Uterus (tissue), 4 donors: ENCODE measurements around the gene TMEM263. TPM values are rescaled to one million over a fixed set of nuclear protein-coding genes. Genes with fewer than 3 reads are reported as not detected.

Experiments used
- DNase-seq, 2 donors: peaks; one replicate each; pipeline ENCODE4 v3.0.0-alpha.2; 2019 to 2020
- H3K27ac ChIP-seq, 2 donors: fragments of 200-600 bp; sonication (generic); 1 replicate in 1 of 2; 2 replicates in 1 of 2; pipeline ENCODE4 v1.5.1; 2016 to 2018
- H3K27me3 ChIP-seq, 2 donors: fragments of 200-600 bp; sonication (generic); one replicate each; pipeline ENCODE4 v1.5.1; 2018 to 2019; ENCODE audit warnings: control low read depth in 1 of 2
- H3K36me3 ChIP-seq, 2 donors: fragments of 200-600 bp; sonication (generic); one replicate each; pipeline ENCODE4 v1.5.1; 2019; ENCODE audit warnings: control low read depth in 1 of 2
- H3K4me1 ChIP-seq, 2 donors: fragments of 200-600 bp; sonication (generic); one replicate each; pipeline ENCODE4 v1.5.1; 2018 to 2019; ENCODE audit warnings: control low read depth in 1 of 2
- H3K4me3 ChIP-seq, 2 donors: fragments of 200-600 bp; sonication (generic); 1 replicate in 1 of 2; 2 replicates in 1 of 2; pipeline ENCODE4 v1.5.1; 2018 to 2019; ENCODE audit warnings: mild to moderate bottlenecking in 1 of 2
- H3K9me3 ChIP-seq, 2 donors: fragments of 200-600 bp; sonication (generic); one replicate each; pipeline ENCODE4 v1.5.1; 2019; ENCODE audit warnings: control low read depth in 1 of 2
- POLR2A ChIP-seq, 2 donors: fragments of 450-650 bp; IDR thresholded peaks; one replicate each; pipeline ENCODE4 v1.6.1; 2016; ENCODE audit warnings: antibody characterized with exemption in 2 of 2, mild to moderate bottlenecking in 1 of 2, moderate library complexity in 1 of 2
- intact Hi-C: fragments of 100-400 bp; cut with DNase I; formaldehyde crosslinking; loops from one replicate; pipeline ENCODE4 v1.15.1; 2023; ENCODE audit warnings: low total_unique reads
- total RNA-seq, 4 donors: library from RNA; depleted of rRNA in 3 of 4; stranded (reverse); fragments of >200 nt in 3 of 4; gene quantifications; one replicate each; pipeline versions ENCODE4 v1.1.0 to v1.2.4, GENCODE V29; 2014 to 2023
- TF ChIP-seq, protein P1 (sequence below), 4 experiments: fragments of 200-600 bp in 2 of 4; fragments of 450-650 bp in 2 of 4; sonication (generic) in 2 of 4; IDR thresholded peaks; one replicate each; pipeline ENCODE4 v1.5.1; 2016 to 2019; ENCODE audit warnings: antibody characterized with exemption in 4 of 4, mild to moderate bottlenecking in 2 of 4, moderate library complexity in 1 of 4
- donor health status: DM: yes; HTN: yes; CAD: no.

Gene TMEM263
- total RNA-seq, 4 donors from 2014 or later = 35.9 to 157 (median 46.0) TPM

DNA sequence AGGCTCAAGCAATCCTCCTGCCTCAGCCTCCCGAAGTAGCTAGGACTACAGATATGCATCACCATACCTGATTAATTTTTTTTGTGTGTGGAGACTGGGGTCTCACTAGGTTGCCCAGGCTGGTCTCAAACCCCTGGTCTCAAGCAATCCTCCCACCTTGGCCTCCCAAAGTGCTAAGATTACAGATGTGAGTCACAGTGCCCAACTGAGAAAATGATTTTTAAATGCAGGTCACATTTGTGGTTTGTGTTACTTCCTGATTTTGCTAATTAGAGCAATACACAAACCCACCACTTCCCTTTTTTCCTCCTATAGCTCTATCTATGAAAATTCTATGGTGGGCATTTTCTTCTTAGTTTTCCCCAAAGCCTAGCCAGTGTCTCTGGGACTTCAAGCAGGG, 45.5 kb upstream of the TMEM263 start:
- no peak for DNase-seq
- H3K4me1 ChIP-seq = no peaks in the 10 kb centered on the region
- no peak overlapping the region for H3K4me3 ChIP-seq
- no peaks in the 10 kb centered on the region for H3K36me3 ChIP-seq
- no peaks in the 10 kb centered on the region for H3K27me3 ChIP-seq
- no peak for TF ChIP-seq POLR2A (IDR thresholded peaks at IDR 0.05)
- TF ChIP-seq, protein P1, sequence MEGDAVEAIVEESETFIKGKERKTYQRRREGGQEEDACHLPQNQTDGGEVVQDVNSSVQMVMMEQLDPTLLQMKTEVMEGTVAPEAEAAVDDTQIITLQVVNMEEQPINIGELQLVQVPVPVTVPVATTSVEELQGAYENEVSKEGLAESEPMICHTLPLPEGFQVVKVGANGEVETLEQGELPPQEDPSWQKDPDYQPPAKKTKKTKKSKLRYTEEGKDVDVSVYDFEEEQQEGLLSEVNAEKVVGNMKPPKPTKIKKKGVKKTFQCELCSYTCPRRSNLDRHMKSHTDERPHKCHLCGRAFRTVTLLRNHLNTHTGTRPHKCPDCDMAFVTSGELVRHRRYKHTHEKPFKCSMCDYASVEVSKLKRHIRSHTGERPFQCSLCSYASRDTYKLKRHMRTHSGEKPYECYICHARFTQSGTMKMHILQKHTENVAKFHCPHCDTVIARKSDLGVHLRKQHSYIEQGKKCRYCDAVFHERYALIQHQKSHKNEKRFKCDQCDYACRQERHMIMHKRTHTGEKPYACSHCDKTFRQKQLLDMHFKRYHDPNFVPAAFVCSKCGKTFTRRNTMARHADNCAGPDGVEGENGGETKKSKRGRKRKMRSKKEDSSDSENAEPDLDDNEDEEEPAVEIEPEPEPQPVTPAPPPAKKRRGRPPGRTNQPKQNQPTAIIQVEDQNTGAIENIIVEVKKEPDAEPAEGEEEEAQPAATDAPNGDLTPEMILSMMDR (IDR thresholded peaks at IDR 0.05) = no peak
- H3K9me3 ChIP-seq = no peaks in the 10 kb centered on the region
- no peak overlapping the region for H3K27ac ChIP-seq
- intact Hi-C loops = no loop called here

DNA sequence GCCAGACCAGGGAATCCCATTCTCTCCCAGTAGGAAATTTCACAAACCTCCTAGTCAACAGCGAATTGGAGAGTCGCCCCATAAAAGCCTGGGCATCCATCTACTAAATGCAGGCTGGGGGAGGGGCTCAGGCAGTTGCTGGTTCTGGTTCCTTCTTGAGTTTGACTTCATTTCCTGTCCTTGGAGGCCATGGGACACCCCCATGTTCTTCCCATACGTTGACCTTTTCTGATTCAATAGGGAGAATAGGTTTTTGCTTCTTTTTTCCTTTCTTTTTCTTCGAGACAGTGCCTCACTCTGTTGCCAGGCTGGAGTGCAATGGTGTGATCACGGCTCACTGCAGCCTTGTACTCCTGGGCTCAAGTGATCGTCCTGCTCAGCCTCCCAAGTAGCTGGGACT, 44.1 kb upstream of the TMEM263 start:
- DNase-seq = no peak
- Histone ChIP-seq H3K27ac (no peak overlapping the region), H3K9me3 (no peaks in the 10 kb centered on the region), H3K36me3 (no peaks in the 10 kb centered on the region), H3K27me3 (no peaks in the 10 kb centered on the region), H3K4me3 (no peak overlapping the region), H3K4me1 (no peaks in the 10 kb centered on the region)
- TF ChIP-seq, protein P1 (IDR thresholded peaks at IDR 0.05) = no peak
- no peak for TF ChIP-seq POLR2A (IDR thresholded peaks at IDR 0.05)
- intact Hi-C loops = no loop called here

DNA sequence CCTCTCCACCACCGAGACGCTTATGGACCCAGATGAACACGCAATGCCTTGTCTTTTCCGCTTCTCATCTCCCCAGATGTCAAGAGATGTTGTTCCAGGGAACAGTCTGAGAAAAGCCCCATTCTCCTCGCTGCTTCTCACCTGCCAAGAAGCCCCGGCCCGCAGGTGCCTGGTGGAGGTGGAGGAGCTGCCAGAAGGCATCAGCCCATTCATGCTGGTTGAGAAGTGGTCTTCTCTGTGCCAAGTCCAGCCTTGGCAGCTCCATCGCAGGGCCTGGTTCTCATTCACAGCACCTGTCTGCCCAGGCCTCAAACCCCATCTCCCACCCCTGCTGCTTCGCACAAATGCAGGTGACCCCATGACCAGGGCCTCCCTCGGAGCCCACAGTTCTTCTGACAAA, 42.3 kb upstream of the TMEM263 start:
- H3K27me3 ChIP-seq = no peaks in the 10 kb centered on the region
- TF ChIP-seq, protein P1 (IDR thresholded peaks at IDR 0.05) = no peak
- TF ChIP-seq POLR2A (IDR thresholded peaks at IDR 0.05) = no peak
- DNase-seq = no peak
- H3K4me3 ChIP-seq = no peak overlapping the region
- H3K27ac ChIP-seq = no peak overlapping the region
- no peaks in the 10 kb centered on the region for H3K36me3 ChIP-seq
- H3K4me1 ChIP-seq = no peaks in the 10 kb centered on the region
- H3K9me3 ChIP-seq = no peaks in the 10 kb centered on the region
- intact Hi-C loops = no loop called here

DNA sequence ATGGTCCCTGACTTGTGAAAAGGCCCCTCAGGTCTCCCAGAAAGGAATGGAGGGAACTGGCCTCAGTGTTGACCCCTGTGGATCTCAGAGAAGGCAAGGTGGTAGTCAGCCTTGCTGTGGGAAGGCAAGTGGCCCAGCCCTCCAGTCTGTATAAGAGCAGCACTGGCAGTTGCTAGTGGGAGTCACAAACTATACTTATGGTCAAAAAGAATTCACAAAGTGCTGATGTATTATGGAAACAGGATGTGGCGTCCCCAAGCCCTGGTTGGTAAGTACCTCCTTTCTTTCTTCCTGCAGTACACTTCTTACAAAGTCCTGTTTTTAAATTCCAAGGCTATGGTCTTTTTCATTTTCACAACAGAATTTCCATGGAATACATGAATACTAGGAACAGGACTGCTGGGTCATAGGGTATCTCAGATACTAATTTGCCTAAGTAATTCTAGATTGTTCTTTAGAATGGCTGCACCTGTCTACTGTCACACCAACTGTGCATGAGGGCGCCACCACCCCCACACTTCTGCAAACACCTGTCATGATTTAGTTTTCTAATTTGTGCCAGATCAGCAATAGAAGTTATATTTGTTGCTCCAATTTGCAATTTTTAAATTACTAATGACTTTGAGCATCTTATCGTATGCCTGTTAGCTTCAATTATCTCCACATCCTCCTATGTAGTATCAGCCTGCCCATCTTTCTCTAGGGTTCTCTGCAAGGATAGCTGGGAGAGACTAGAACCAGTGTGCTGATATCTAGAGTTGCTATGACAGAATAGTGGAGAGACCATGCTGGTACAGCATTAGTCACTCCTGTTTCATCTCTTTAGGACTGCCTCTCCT, 40.7 kb upstream of the TMEM263 start:
- Histone ChIP-seq H3K4me1 (no peaks in the 10 kb centered on the region), H3K27me3 (no peaks in the 10 kb centered on the region), H3K27ac (no peak overlapping the region), H3K4me3 (no peak overlapping the region), H3K9me3 (no peaks in the 10 kb centered on the region), H3K36me3 (no peaks in the 10 kb centered on the region)
- no peak for TF ChIP-seq POLR2A (IDR thresholded peaks at IDR 0.05)
- TF ChIP-seq, protein P1 (IDR thresholded peaks at IDR 0.05) = no peak
- no peak for DNase-seq
- intact Hi-C loops = no loop called here

DNA sequence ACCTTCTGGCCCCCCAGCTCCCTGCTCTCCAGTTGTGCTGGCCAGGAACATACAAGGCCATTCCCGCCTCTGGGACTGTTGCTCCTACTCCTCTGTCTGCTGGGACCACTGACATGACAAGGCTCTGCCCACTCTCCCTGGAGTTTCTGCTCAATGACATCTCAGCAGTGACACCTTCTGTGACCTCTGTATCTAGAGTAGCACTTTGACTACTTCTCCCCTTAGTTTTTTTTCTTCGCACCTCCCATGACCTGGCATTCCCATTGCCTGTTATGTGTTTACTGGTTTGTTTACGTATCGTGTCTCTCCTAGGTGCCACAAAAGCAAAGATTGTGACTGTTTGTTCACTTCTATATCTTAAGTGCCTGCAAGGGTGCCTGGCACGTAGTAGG, 40.1 kb upstream of the TMEM263 start:
- TF ChIP-seq, protein P1 (IDR thresholded peaks at IDR 0.05) = no peak
- TF ChIP-seq POLR2A (IDR thresholded peaks at IDR 0.05) = no peak

More for the DNA sequence above, 40.1 kb upstream of the TMEM263 start:
- no peaks in the 10 kb centered on the region for H3K4me1 ChIP-seq
- no peaks in the 10 kb centered on the region for H3K27me3 ChIP-seq
- no peak for DNase-seq
- H3K27ac ChIP-seq = no peak overlapping the region
- intact Hi-C loops = no loop called here
- H3K36me3 ChIP-seq = no peaks in the 10 kb centered on the region
- H3K4me3 ChIP-seq = no peak overlapping the region
- no peaks in the 10 kb centered on the region for H3K9me3 ChIP-seq
